OCI-LY7 (cell line): ENCODE data around the gene GALNT7.

ENCODE experiments used
- CTCF ChIP-seq: fragments of 200-600 bp; sonication (generic); conservative IDR thresholded peaks from 2 replicates; pipeline ENCODE4 v1.5.1; 2014; ENCODE audit warnings: mild to moderate bottlenecking, antibody characterized with exemption, low read length, moderate library complexity, mixed read lengths
- EZH2phosphoT487 ChIP-seq: fragments of 200-600 bp; sonication (generic); IDR thresholded peaks from 2 replicates; pipeline ENCODE4 v1.6.1; 2018; ENCODE audit warnings: low read depth, borderline replicate concordance, mild to moderate bottlenecking, mixed run types, antibody characterized with exemption, low read length, moderate library complexity, mixed read lengths

GRCh38 chr4:173318648-173319211, 150.1 kb downstream of the GALNT7 start:
- peak; percentile 72; the same call in 1 of the 2 replicates for TF ChIP-seq CTCF
- TF ChIP-seq EZH2phosphoT487: no peak
